Loucy (cell line): ENCODE data around the gene ALPL.

Source experiments
- EZH2phosphoT487 ChIP-seq: fragments of 200-600 bp; IDR thresholded peaks from 2 replicates; pipeline ENCODE4 v1.6.1; 2018; ENCODE audit warnings: antibody characterized with exemption, mild to moderate bottlenecking, moderate library complexity, borderline replicate concordance
- TF ChIP-seq, protein P1 (sequence below): fragments of 200-600 bp; sonication (generic); conservative IDR thresholded peaks from 2 replicates; pipeline ENCODE4 v1.5.1; 2014; ENCODE audit warnings: mild to moderate bottlenecking, antibody characterized with exemption, low read length

DNA sequence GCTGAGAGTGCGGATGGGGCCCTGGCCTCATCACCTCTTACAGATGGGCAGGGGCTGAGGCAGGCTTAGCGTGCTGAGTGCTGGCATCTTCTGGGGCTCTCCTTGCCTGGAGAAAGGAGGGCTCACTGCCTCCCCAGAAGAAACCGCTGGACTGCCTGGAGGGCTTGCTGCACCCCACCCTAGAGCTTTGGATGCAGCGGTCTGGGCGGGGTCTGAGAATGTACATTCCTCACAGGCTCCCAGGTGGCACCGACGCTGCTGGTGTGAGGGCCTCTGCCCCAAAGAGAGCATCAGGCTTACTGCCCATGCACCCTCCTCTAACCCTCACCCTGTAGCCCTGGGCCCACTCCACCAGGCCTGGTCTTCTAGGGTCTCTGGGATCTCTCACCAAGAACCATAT is 108.8 kb downstream of the ALPL start:
- TF ChIP-seq, protein P1, sequence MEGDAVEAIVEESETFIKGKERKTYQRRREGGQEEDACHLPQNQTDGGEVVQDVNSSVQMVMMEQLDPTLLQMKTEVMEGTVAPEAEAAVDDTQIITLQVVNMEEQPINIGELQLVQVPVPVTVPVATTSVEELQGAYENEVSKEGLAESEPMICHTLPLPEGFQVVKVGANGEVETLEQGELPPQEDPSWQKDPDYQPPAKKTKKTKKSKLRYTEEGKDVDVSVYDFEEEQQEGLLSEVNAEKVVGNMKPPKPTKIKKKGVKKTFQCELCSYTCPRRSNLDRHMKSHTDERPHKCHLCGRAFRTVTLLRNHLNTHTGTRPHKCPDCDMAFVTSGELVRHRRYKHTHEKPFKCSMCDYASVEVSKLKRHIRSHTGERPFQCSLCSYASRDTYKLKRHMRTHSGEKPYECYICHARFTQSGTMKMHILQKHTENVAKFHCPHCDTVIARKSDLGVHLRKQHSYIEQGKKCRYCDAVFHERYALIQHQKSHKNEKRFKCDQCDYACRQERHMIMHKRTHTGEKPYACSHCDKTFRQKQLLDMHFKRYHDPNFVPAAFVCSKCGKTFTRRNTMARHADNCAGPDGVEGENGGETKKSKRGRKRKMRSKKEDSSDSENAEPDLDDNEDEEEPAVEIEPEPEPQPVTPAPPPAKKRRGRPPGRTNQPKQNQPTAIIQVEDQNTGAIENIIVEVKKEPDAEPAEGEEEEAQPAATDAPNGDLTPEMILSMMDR = no peak
- no peak for TF ChIP-seq EZH2phosphoT487
